ENCODE results near the gene SCART1.

- TF ChIP-seq CTCF (IDR thresholded peaks at IDR 0.05) (no peak), POLR2A (IDR thresholded peaks at IDR 0.05) (no peak)
These were observed 21.6 kb downstream of the SCART1 start for GRCh38 chr10:133475425-133475734.

All from uterus (tissue), 2 donors.